SK-N-SH (cell line): ENCODE measurements around the gene CADM2.

Experiments used
- YY1 ChIP-seq: IDR thresholded peaks from 2 replicates; pipeline ENCODE4 v1.4.0; 2012; ENCODE audit warnings: low read depth, mild to moderate bottlenecking
- TF ChIP-seq, protein P1 (sequence below): fragments of 200-600 bp; sonication (generic); IDR thresholded peaks from 2 replicates; pipeline ENCODE4 v1.6.1; 2017; ENCODE audit warnings: antibody characterized with exemption, mild to moderate bottlenecking, moderate library complexity

DNA sequence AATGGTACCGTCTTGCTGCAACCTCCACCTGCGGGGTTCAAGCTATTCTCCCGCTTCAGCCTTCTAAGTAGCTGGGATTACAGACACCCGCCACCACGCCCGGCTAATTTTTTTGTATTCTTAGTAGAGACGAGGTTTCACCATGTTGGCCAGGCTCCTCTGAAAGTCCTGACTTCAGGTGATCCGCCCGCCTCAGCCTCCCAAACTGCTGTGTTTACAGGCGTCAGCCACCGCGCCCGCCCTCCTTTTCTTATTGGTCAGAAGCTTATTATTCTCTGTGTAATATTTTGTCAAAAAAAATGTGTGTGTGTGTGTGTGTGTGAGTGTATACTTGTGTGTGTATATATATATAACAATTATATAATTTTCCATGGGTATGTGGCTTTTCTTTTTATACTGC is 425.6 kb downstream of the CADM2 start:
- TF ChIP-seq, protein P1, sequence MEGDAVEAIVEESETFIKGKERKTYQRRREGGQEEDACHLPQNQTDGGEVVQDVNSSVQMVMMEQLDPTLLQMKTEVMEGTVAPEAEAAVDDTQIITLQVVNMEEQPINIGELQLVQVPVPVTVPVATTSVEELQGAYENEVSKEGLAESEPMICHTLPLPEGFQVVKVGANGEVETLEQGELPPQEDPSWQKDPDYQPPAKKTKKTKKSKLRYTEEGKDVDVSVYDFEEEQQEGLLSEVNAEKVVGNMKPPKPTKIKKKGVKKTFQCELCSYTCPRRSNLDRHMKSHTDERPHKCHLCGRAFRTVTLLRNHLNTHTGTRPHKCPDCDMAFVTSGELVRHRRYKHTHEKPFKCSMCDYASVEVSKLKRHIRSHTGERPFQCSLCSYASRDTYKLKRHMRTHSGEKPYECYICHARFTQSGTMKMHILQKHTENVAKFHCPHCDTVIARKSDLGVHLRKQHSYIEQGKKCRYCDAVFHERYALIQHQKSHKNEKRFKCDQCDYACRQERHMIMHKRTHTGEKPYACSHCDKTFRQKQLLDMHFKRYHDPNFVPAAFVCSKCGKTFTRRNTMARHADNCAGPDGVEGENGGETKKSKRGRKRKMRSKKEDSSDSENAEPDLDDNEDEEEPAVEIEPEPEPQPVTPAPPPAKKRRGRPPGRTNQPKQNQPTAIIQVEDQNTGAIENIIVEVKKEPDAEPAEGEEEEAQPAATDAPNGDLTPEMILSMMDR = no peak
- no peak for TF ChIP-seq YY1
